Upper lobe of right lung (tissue), 1 donor: ENCODE results near the gene TMEM163. TPM values are rescaled to one million over a fixed set of nuclear protein-coding genes. Genes with fewer than 3 reads are reported as not detected.
A peak's percentile ranks its signal among the peaks of the same experiment; 100 is the strongest.

ENCODE experiments used
- ATAC-seq: fragments of 200-7000 bp; cut with Tn5 transposase; one replicate; pipeline ENCODE4 v1.9.1; 2020; ENCODE audit warnings: mild to moderate bottlenecking, moderate library complexity
- DNase-seq: peaks from one replicate; pipeline ENCODE4 v3.0.0-alpha.2; 2020
- H3K27ac ChIP-seq: fragments of 200-600 bp; one replicate; pipeline ENCODE4 v1.8.0; 2022
- H3K27me3 ChIP-seq: fragments of 200-600 bp; one replicate; pipeline ENCODE4 v1.8.0; 2022; ENCODE audit warnings: mild to moderate bottlenecking
- H3K36me3 ChIP-seq: fragments of 200-600 bp; one replicate; pipeline ENCODE4 v1.8.0; 2022
- H3K4me1 ChIP-seq: fragments of 200-600 bp; one replicate; pipeline ENCODE4 v1.8.0; 2022
- H3K4me3 ChIP-seq: fragments of 200-600 bp; one replicate; pipeline ENCODE4 v1.8.0; 2022; ENCODE audit warnings: mild to moderate bottlenecking
- H3K9me3 ChIP-seq: fragments of 200-600 bp; one replicate; pipeline ENCODE4 v1.8.0; 2022
- CTCF ChIP-seq: fragments of 200-600 bp; IDR thresholded peaks from one replicate; pipeline ENCODE4 v1.8.0; 2022; ENCODE audit warnings: antibody characterized with exemption
- intact Hi-C: fragments of 100-400 bp; cut with DNase I; formaldehyde crosslinking; loops from one replicate; pipeline ENCODE4 v1.11.0; 2022
- total RNA-seq: library from RNA; stranded (reverse); fragmentation: NEBNext Ultra II Directional; extraction: Animal tissue kit (Norgen Biotek cat#: 25700); gene quantifications from one replicate; pipeline ENCODE4 v1.2.1, GENCODE V29; 2021
- donor health status: DM: no; HTN: yes; CAD: no; lungs with severe emphysema.

Gene TMEM163
- total RNA-seq, 1 donor from 2014 or later, result 34.6 TPM

GRCh38 chr2:134704173-134704572 is 14.6 kb downstream of the TMEM163 start:
- H3K9me3 ChIP-seq, result no peaks in the 10 kb centered on the region
- intact Hi-C loops, result no loop called here
- no peak for TF ChIP-seq CTCF
- DNase-seq (no peak), ATAC-seq (peak; percentile 13)
- no peaks in the 10 kb centered on the region for H3K36me3 ChIP-seq
- H3K4me3 ChIP-seq, result no peak overlapping the region
- no peaks in the 10 kb centered on the region for H3K4me1 ChIP-seq
- H3K27ac ChIP-seq, result no peak overlapping the region
- H3K27me3 ChIP-seq, result no peaks in the 10 kb centered on the region

GRCh38 chr2:134703426-134703825 is 15.4 kb downstream of the TMEM163 start:
- intact Hi-C loops, result no loop called here
- Histone ChIP-seq H3K4me3 (no peak overlapping the region), H3K9me3 (no peaks in the 10 kb centered on the region), H3K27me3 (no peaks in the 10 kb centered on the region), H3K4me1 (no peaks in the 10 kb centered on the region), H3K27ac (no peak overlapping the region), H3K36me3 (no peaks in the 10 kb centered on the region)
- no peak for ATAC-seq
- TF ChIP-seq CTCF, result no peak
- DNase-seq, result no peak

GRCh38 chr2:134700730-134701129 is 18.1 kb downstream of the TMEM163 start:
- intact Hi-C loops, result no loop called here
- Histone ChIP-seq H3K9me3 (no peaks in the 10 kb centered on the region), H3K27ac (no peak overlapping the region), H3K4me1 (no peaks in the 10 kb centered on the region), H3K4me3 (no peak overlapping the region), H3K36me3 (no peaks in the 10 kb centered on the region), H3K27me3 (no peaks in the 10 kb centered on the region)
- DNase-seq, result no peak
- TF ChIP-seq CTCF, result no peak
- no peak for ATAC-seq

- DNase-seq (no peak), ATAC-seq (no peak)
- Histone ChIP-seq H3K9me3 (no peaks in the 10 kb centered on the region), H3K4me3 (no peak overlapping the region), H3K27me3 (no peaks in the 10 kb centered on the region), H3K27ac (no peak overlapping the region), H3K4me1 (no peaks in the 10 kb centered on the region), H3K36me3 (no peaks in the 10 kb centered on the region)
- intact Hi-C loops, result no loop called here
- no peak for TF ChIP-seq CTCF
These were observed 24.4 kb downstream of the TMEM163 start for GRCh38 chr2:134694411-134694810.

- intact Hi-C loops, result no loop called here
- H3K4me3 ChIP-seq, result no peak overlapping the region
- H3K36me3 ChIP-seq, result no peaks in the 10 kb centered on the region
- ATAC-seq, result peak; percentile 62
- no peak overlapping the region for H3K27ac ChIP-seq
- no peaks in the 10 kb centered on the region for H3K9me3 ChIP-seq
- no peak for DNase-seq
- no peaks in the 10 kb centered on the region for H3K27me3 ChIP-seq
- no peaks in the 10 kb centered on the region for H3K4me1 ChIP-seq
- no peak for TF ChIP-seq CTCF
These were observed 25.2 kb downstream of the TMEM163 start for GRCh38 chr2:134693359-134694330.
